HT-29 (cell line): ENCODE results near the gene RCSD1. TPM values are rescaled to one million over a fixed set of nuclear protein-coding genes. Genes with fewer than 3 reads are reported as not detected.
"Not testable (repeated sequence)": the region's sequence is repeated elsewhere in the genome, so short reads cannot be mapped to it uniquely, and the experiment has no call there.

ENCODE experiments used
- DNase-seq: peaks from one replicate; pipeline ENCODE4 v3.0.0-alpha.2; 2015; ENCODE audit warnings: low spot score
- total RNA-seq: library from RNA; depleted of rRNA; stranded (reverse); fragments of >200 nt; shearing (Covaris generic); gene quantifications from 2 replicates; pipeline ENCODE4 v1.2.3, GENCODE V29; 2014; rRNA removed

Gene RCSD1
- total RNA-seq, 1 experiment from 2014 or later, result not detected

GRCh38 chr1:167742392-167743057, 112.5 kb downstream of the RCSD1 start:
- not testable (repeated sequence) for DNase-seq

GRCh38 chr1:167744901-167745300, 114.9 kb downstream of the RCSD1 start:
- DNase-seq, result no peak

GRCh38 chr1:167746013-167746672, 116.1 kb downstream of the RCSD1 start:
- no peak for DNase-seq

GRCh38 chr1:167746988-167747655, 117.1 kb downstream of the RCSD1 start:
- no peak for DNase-seq

GRCh38 chr1:167747988-167748387, 118.0 kb downstream of the RCSD1 start:
- DNase-seq, result no peak

- no peak for DNase-seq
Measured at GRCh38 chr1:167748906-167749305, 118.9 kb downstream of the RCSD1 start.

GRCh38 chr1:167749741-167750140, 119.7 kb downstream of the RCSD1 start:
- DNase-seq, result no peak

- no peak for DNase-seq
Measured at GRCh38 chr1:167750641-167751040, 120.6 kb downstream of the RCSD1 start.

- DNase-seq, result no peak
Measured at GRCh38 chr1:167751676-167752075, 121.6 kb downstream of the RCSD1 start.

GRCh38 chr1:167752219-167752985, 122.4 kb downstream of the RCSD1 start:
- DNase-seq, result no peak

GRCh38 chr1:167755654-167756053, 125.6 kb downstream of the RCSD1 start:
- no peak for DNase-seq

Other genes with a start within 250 kb of the RCSD1 start
- not detected in 2 replicates for gene CD247, start 111.7 kb upstream of the RCSD1 start, total RNA-seq
- gene CREG1, start 76.5 kb upstream of the RCSD1 start, total RNA-seq, result 27.4 and 31.9 TPM in 2 replicates
- 42.3 and 55.1 TPM in 2 replicates for gene MPZL1, start 91.8 kb downstream of the RCSD1 start, total RNA-seq